Retinal pigment epithelial cell (primary cell): Measurements from ENCODE around the gene MBNL2.

Source experiments
- DNase-seq: peaks from one replicate; pipeline ENCODE4 v3.0.0-alpha.2; 2010; ENCODE audit warnings: low read depth
- H3K4me3 ChIP-seq: 2 replicates; pipeline ENCODE4 v1.5.1; 2011; ENCODE audit warnings: mild to moderate bottlenecking, low read length, control low read depth, moderate library complexity
- TF ChIP-seq, protein P1 (sequence below): conservative IDR thresholded peaks from 2 replicates; pipeline ENCODE4 v1.5.1; 2011; ENCODE audit warnings: low read depth, low read length, control low read depth, inconsistent platforms

Gene MBNL2

DNA sequence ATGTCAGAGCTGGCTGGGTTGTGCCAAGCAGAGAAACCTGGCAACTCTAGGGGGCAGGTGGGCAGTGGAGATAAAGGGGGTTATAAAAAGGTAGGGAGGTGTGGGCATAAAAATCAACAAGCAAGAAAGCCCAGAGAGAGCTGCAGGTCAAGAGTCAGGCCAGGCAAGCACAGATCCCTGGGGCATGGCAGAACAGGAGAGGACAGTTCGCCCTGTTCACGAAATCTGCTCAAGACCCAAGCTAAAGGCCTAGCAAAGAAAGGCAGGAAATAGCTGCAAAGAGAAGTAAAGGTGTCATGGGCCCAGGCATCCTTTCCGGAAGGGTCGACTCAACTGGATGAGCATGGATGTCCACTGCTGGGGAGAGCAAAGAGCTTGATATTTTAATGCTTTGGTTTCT is 3.4 kb downstream of the MBNL2 start:
- TF ChIP-seq, protein P1, sequence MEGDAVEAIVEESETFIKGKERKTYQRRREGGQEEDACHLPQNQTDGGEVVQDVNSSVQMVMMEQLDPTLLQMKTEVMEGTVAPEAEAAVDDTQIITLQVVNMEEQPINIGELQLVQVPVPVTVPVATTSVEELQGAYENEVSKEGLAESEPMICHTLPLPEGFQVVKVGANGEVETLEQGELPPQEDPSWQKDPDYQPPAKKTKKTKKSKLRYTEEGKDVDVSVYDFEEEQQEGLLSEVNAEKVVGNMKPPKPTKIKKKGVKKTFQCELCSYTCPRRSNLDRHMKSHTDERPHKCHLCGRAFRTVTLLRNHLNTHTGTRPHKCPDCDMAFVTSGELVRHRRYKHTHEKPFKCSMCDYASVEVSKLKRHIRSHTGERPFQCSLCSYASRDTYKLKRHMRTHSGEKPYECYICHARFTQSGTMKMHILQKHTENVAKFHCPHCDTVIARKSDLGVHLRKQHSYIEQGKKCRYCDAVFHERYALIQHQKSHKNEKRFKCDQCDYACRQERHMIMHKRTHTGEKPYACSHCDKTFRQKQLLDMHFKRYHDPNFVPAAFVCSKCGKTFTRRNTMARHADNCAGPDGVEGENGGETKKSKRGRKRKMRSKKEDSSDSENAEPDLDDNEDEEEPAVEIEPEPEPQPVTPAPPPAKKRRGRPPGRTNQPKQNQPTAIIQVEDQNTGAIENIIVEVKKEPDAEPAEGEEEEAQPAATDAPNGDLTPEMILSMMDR, result no peak
- H3K4me3 ChIP-seq, result peak overlapping the region; percentile 98
- no peak for DNase-seq

DNA sequence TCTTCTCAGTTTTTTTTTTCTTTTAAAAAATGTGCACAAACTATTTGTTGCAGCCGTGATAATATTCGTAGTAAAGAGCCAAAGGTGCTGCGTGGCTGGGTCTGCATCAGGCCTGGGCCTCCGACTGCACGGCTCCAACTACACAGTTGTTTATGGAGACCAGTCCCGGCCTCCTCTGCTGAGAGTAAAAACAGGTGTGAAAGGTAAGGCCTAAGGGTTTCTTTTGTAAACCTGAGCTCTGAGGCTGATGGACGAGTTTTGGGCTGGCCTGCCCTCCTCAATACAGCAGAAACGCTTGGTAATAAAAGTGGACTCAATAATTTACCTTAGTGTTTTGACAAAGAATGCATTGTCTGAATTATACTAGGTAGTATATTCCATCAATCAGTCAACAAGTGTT is 3.9 kb downstream of the MBNL2 start:
- DNase-seq, result no peak
- H3K4me3 ChIP-seq, result peak overlapping the region; percentile 98
- TF ChIP-seq, protein P1, result no peak

DNA sequence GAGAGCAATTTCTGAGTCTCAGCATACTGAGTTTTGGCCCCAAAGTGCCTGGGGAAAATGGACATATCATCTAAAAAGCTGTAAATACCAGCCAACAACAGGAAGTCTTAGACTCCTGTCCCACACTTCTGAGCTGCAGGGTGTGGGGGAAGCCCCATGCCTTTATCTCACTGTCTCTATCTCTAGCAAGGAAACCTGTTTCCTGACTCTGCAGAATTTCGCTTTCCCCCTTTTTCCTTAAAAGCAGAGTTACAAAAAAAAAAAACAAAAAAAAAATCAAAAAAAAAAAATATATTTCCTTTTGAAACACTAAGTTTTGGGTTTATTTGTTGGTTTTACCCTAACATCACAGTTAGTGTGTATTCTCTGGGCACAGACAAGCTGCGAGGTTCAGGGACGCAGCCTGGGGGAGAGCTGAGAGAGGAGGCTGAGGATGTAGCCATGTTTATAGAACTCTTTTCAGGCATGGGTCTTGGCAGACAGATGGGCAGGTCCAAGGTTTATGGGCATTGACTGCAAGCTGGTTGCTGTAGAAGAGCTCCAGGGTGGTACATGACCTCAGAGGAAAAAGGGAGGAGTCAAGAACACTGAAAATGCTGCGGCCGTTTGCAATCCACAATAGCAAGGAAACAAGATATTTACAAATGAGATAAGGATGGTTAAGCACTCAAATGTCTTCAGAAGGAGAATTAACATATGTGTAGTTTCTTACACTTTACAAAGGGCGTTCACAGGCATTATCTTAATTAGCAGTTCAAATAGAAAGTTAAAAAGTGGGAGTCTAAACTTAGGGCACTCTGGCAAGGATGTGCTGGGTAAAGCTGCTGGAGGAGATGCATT is 4.9 kb downstream of the MBNL2 start:
- TF ChIP-seq, protein P1, result no peak
- peak overlapping the region; percentile 98 for H3K4me3 ChIP-seq
- DNase-seq, result no peak

DNA sequence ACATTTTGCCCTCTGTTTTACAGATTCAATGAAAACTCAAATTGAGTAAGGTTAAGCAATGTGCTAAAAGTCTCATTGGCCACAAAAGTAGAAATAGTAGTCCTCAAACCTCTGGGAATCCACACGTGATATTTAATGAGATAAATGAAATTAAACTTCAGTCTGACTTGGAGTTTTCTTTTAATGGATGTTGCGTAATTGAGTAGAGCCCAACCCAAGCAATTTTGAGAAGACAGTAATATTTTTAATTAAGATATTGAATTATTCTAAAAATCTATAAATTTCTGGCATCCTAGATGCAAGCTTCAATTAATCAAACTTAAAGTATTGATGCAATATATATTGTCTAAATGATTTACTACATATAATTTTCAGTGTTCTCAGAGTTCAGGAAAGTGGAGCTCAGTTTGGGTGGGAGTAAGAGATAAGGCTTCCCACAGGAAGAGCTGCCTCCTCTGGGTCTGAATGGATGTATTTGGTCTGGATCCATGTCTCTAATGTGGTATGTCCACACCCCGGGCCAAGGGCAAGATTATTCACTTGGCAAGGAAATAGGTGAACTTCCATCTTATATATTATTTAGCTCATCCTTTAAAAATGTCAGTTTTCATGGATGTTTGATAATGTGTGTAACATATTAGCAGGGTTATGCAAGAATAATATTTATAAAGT is 6.9 kb downstream of the MBNL2 start:
- DNase-seq, result no peak
- TF ChIP-seq, protein P1, result no peak
- no peak overlapping the region for H3K4me3 ChIP-seq

DNA sequence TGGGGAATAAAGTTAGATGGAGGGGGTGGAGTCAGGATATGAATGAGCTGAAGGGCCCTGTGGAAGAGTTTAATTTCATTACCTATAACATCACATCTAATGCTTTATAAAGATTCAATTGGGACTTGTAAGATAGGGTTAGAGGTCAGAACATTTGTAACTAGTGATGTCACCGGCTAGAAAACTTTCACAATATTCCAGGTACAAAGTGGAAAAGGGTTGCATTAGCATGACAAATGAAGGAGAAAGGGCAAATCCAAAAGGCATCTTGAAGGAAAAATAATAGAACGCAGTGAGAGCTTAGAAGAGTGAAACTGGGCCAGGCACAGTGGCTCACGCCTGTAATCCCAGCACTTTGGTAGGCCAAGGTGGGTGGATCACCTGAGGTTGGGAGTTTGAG is 7.6 kb downstream of the MBNL2 start:
- no peak overlapping the region for H3K4me3 ChIP-seq
- no peak for DNase-seq
- TF ChIP-seq, protein P1, result no peak

DNA sequence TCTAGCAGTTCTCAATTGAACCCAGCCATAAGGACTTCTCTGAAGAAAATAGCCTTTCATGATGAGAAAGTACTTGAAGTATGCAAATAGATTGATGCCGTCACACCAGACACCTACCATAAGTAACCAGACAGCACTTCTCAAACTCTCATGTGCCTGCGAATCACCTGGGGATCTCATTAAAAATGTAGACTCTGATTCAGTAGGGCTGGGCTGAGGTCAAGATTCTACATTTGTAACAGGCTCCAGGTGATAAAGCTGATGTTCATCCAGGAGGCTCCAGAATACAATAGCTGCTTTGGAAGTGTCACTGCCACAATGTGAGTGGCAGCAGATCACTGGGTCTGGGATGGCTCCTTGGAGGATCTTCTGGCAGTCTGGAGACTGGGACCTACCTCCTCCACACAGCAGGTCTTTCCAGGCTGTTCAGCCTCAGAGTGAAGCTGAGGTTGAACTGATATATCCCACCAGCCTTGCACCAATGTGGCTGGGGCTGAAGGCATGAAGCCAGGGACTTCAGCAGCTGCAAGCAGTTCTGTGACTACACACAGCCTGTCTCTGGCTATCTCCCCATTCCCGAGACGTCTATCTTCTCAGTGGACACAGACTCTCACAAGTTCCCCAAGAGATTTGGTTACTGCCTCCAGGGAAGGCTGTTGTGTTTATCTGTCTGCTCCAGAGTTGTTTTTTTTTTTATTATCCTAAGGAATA is 9.1 kb downstream of the MBNL2 start:
- TF ChIP-seq, protein P1, result no peak
- no peak overlapping the region for H3K4me3 ChIP-seq
- no peak for DNase-seq
